Measurements from ENCODE around the gene FGFBP3.
A peak's percentile ranks its signal among the peaks of the same experiment; 100 is the strongest.
"Not testable (repeated sequence)": the region's sequence is repeated elsewhere in the genome, so short reads cannot be mapped to it uniquely, and the experiment has no call there.

The FGFBP3 gene

DNA sequence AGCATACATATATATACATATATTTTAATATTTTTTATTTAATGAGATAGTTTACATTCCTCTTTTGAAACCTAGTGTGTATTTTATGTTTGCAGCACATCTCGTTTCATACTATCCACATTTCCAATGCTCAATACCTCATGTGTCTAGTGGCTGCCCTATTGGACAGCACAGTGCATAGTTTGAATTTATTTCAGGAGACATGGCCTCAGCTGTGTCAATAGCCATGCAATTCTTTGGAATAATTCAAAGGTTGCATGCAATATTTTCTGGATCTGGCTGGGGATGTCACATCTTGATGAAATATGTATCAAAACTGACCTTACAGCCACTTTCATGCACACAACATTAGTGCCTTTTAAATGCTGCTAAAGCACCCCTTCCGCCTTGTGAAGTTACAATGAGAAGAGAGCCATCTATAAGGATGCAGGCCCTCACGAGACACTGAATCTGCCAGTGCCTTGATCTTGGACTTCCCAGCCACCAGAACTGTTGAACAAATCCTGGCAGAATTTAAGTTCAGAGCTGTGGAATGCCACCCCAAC lies 13.0 kb downstream of the FGFBP3 start:
- Histone ChIP-seq H3K4me3 (ENCODE audit: low read depth in 1 of 2, low read length in 2 of 2) (no peak overlapping the region), H3K9me3 (ENCODE audit: control insufficient read depth in 1 of 2, low read length in 2 of 2) (no peaks in the 10 kb centered on the region), H3K36me3 (ENCODE audit: control insufficient read depth in 1 of 2, insufficient read depth in 2 of 2, low read length in 2 of 2) (no peaks in the 10 kb centered on the region), H3K27me3 (ENCODE audit: low read depth, low read length) (no peaks in the 10 kb centered on the region), H3K4me1 (ENCODE audit: control insufficient read depth in 1 of 2, insufficient read depth in 2 of 2, low read length in 2 of 2) (no peaks in the 10 kb centered on the region), H3K27ac (ENCODE audit: low read length) (no peak overlapping the region)

DNA sequence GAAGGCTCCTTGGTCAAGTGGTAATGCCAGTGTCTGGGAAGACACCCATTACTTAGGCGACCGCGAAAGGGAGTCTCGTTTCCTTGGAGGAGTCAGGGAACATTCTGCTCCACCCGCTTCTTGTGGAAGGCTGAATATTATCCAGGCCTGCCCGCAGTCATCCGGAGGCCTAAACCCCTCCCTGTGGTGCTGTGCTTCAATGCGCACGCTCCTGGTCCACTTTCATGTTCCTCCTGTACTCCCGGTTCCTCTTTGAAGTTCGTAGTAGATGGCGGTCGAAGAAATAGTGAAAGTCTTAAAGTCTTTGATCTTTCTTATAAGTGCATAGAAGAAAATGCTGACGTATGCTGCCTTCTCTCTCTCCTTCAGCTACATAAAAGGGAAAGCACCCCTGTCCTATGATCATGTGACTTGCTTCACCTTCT lies 15.0 kb downstream of the FGFBP3 start:
- H3K27ac ChIP-seq (ENCODE audit: low read length); H3K4me1 ChIP-seq (ENCODE audit: control insufficient read depth in 1 of 2, insufficient read depth in 2 of 2, low read length in 2 of 2); H3K9me3 ChIP-seq (ENCODE audit: control insufficient read depth in 1 of 2, low read length in 2 of 2); H3K27me3 ChIP-seq (ENCODE audit: low read depth, low read length); H3K4me3 ChIP-seq (ENCODE audit: low read depth in 1 of 2, low read length in 2 of 2); H3K36me3 ChIP-seq (ENCODE audit: control insufficient read depth in 1 of 2, insufficient read depth in 2 of 2, low read length in 2 of 2): not testable (repeated sequence)

DNA sequence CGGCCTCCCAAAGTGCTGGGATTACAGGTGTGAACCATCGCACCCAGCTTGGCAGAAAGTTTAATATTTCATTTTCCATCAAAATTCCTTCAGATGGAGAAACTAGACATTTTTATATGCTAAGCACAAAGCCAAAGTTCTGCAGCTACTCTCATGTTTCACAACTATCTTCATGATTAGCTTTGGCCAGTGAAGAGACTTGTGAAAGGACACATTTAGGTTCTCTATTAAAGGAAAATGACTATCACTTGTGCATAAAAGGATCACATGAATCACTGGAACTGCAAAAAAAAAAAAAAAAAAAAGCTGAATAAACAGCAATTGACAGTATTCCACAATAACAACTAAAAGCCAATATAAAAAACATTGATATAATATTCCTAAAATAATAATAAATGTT lies 16.2 kb downstream of the FGFBP3 start:
- Histone ChIP-seq H3K9me3 (ENCODE audit: control insufficient read depth in 1 of 2, low read length in 2 of 2) (no peaks in the 10 kb centered on the region), H3K4me1 (ENCODE audit: control insufficient read depth in 1 of 2, insufficient read depth in 2 of 2, low read length in 2 of 2) (peaks cover under 1 to 1% of the 10 kb centered on the region in 2 donors), H3K4me3 (ENCODE audit: low read depth in 1 of 2, low read length in 2 of 2) (no peak overlapping the region), H3K27ac (ENCODE audit: low read length) (no peak overlapping the region), H3K27me3 (ENCODE audit: low read depth, low read length) (no peaks in the 10 kb centered on the region), H3K36me3 (ENCODE audit: control insufficient read depth in 1 of 2, insufficient read depth in 2 of 2, low read length in 2 of 2) (no peaks in the 10 kb centered on the region)

DNA sequence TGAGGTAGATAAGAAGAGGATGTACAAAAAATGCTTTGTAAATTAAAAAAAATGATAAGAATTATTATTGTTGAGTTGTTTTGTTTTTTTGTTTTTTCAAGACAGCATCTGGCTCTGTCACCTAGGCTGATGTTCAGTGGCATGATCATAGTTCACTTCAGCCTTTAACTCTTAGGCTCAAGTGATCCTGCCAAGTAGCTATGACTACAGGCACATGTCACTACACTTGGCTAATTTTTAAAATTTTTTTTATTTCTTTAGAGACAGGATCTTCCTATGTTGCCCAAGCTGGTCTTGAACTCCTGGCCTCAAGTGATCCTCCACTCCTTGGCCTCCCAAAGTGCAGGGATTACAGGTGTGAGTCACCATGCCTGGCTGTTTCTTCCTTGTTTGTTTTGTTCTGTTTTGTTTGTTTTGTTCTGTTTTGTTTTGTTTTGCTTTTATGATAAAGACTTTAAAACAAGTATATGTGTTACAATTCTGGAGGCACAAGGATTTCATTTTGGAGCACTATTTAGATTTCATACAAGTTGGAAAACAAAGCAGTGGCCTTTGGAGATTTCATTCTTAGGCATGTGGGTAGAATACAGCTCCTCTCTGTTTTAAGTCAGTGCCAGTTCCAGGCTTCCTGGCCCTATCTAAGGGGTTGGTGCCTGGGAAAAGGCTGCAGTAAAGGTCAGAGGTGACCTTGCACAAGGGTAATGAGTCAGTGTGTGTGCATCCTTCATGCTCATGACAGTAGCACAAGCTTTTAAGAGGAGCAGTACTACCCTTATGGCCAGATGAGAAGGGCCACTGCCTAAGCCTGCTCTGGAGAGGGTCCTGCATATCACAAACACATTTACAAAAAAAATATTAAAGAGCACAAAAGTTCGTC lies 17.9 kb downstream of the FGFBP3 start:
- Histone ChIP-seq H3K4me3 (ENCODE audit: low read depth in 1 of 2, low read length in 2 of 2) (no peak overlapping the region), H3K27ac (ENCODE audit: low read length) (no peak overlapping the region), H3K4me1 (ENCODE audit: control insufficient read depth in 1 of 2, insufficient read depth in 2 of 2, low read length in 2 of 2) (peaks cover 4 to 7% of the 10 kb centered on the region in 2 donors), H3K27me3 (ENCODE audit: low read depth, low read length) (no peaks in the 10 kb centered on the region), H3K9me3 (ENCODE audit: control insufficient read depth in 1 of 2, low read length in 2 of 2) (no peaks in the 10 kb centered on the region), H3K36me3 (ENCODE audit: control insufficient read depth in 1 of 2, insufficient read depth in 2 of 2, low read length in 2 of 2) (no peaks in the 10 kb centered on the region)

DNA sequence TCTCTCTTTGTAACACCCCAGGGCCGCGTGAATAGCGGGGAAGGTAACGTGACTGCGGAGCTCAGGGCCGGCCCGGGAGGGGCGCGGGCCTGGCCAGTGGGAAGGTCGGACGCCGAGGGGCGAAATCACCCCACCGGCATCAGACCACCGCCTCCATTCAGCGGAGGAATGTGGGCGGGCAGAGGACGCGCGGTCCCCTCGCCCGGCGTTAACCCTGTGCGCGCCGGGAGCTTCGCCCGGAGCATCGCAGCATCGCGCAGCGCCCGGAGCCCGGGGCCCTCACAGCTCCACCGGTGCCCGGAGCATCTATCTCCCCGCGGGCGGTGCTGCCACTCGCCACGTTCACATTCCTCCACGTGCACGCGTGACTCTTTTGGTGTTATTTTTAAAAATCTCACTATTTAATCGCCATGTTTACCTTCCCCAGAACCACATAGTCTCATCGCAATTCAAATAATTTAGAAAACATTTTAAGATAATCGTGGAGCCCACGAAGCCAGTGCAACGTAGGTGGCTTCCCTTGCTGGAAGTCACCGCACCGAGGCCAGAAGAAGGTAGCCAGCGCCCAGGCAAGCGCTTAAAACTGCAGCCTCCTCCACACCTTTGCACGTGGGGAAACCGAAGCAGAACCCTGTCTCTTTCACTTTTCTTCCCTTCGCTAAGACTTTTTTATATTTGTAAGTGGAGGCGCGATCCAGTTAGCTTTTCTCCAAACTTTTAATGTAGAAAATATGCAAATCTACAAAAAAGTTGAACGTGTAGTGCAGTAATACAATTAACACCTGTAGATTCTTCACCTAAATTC lies 21.8 kb downstream of the FGFBP3 start:
- Histone ChIP-seq H3K27me3 (ENCODE audit: low read depth, low read length) (no peaks in the 10 kb centered on the region), H3K4me3 (ENCODE audit: low read depth in 1 of 2, low read length in 2 of 2) (peak overlapping the region; percentile 76 to 77), H3K9me3 (ENCODE audit: control insufficient read depth in 1 of 2, low read length in 2 of 2) (no peaks in the 10 kb centered on the region), H3K36me3 (ENCODE audit: control insufficient read depth in 1 of 2, insufficient read depth in 2 of 2, low read length in 2 of 2) (no peaks in the 10 kb centered on the region), H3K27ac (ENCODE audit: low read length) (no peak overlapping the region), H3K4me1 (ENCODE audit: control insufficient read depth in 1 of 2, insufficient read depth in 2 of 2, low read length in 2 of 2) (peaks cover 4 to 14% of the 10 kb centered on the region in 2 donors)

DNA sequence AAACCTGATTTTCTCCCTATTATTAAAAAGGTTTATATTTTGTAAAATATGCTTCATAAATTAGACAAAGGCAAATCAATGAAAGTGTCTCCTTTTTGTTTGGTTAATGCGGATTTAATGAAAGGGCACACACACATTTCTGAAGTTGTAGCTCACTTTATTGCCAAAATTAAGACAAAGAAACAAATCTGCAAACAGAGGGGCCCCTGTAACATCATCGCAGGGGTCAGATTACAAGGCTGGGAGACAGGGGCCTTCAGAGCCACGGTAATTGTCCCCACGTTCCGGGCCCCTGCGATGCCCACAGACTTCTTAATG lies 22.4 kb downstream of the FGFBP3 start:
- H3K4me3 ChIP-seq (ENCODE audit: low read depth in 1 of 2, low read length in 2 of 2) = peak overlapping the region; percentile 76 to 77
- no peak overlapping the region for H3K27ac ChIP-seq (ENCODE audit: low read length)

DNA sequence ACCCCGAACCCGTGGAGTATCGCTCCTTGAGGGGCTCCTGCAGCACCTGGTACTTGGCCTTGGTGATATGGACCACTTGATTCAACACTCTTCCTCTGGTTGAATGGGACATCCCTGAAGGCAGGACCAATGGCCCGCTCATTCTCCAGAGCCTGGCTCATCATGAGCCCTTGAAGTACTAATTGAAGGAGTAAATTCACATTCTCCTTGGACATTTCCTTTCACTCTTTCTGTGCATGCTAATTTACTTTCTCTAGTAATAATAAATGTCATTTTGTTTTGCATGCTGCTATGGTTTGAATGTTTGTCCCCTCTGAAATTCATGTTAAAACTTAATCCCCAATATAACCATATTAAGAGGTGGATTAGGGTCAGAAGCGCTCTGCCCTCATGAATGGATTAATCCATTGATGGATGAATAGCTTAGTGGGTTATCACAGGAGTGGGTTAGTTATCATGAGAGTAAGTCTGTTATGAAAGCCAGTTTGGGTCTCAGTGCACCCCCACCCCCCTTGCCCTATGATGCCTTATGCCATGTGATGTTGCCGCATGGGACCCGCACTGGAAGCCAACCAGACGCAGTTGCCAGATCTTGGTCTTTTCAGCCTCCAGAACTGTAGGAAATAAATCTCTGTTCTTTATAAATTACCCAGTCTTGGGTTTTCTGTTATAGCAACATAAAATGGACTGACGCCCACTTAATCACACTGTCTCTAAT lies 23.8 kb downstream of the FGFBP3 start:
- Histone ChIP-seq H3K27ac (ENCODE audit: low read length) (no peak overlapping the region), H3K4me1 (ENCODE audit: control insufficient read depth in 1 of 2, insufficient read depth in 2 of 2, low read length in 2 of 2) (peaks cover 4 to 14% of the 10 kb centered on the region in 2 donors), H3K27me3 (ENCODE audit: low read depth, low read length) (no peaks in the 10 kb centered on the region), H3K9me3 (ENCODE audit: control insufficient read depth in 1 of 2, low read length in 2 of 2) (peaks cover 0 to 3% of the 10 kb centered on the region in 2 donors), H3K4me3 (ENCODE audit: low read depth in 1 of 2, low read length in 2 of 2) (no peak overlapping the region), H3K36me3 (ENCODE audit: control insufficient read depth in 1 of 2, insufficient read depth in 2 of 2, low read length in 2 of 2) (no peaks in the 10 kb centered on the region)

More for the DNA sequence above, 22.4 kb downstream of the FGFBP3 start:
- peaks cover 4 to 14% of the 10 kb centered on the region in 2 donors for H3K4me1 ChIP-seq (ENCODE audit: control insufficient read depth in 1 of 2, insufficient read depth in 2 of 2, low read length in 2 of 2)
- H3K9me3 ChIP-seq (ENCODE audit: control insufficient read depth in 1 of 2, low read length in 2 of 2) = no peaks in the 10 kb centered on the region
- H3K36me3 ChIP-seq (ENCODE audit: control insufficient read depth in 1 of 2, insufficient read depth in 2 of 2, low read length in 2 of 2) = no peaks in the 10 kb centered on the region
- H3K27me3 ChIP-seq (ENCODE audit: low read depth, low read length) = no peaks in the 10 kb centered on the region

DNA sequence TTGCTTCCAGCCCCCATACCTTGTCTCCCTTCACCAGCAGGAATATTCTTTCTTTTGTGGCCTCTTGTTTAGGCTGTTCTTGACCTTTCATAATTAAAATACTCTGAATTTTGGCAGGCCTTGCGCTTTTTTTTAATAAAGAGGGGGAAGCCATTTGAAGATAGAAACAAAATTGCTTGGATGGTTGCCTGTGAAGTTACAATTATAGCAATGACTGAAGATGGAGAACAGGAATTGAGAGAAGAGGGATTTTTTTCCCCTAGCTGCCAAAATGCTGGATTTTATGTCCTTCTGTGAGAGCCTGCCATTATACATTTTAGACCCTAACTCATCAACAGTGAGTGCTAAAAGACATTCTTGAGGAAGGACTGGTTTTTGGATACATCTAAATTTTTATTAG lies 24.8 kb downstream of the FGFBP3 start:
- H3K27me3 ChIP-seq (ENCODE audit: low read depth, low read length) = no peaks in the 10 kb centered on the region
- H3K4me1 ChIP-seq (ENCODE audit: control insufficient read depth in 1 of 2, insufficient read depth in 2 of 2, low read length in 2 of 2) = peaks cover 4 to 14% of the 10 kb centered on the region in 2 donors
- peaks cover 0 to 3% of the 10 kb centered on the region in 2 donors for H3K9me3 ChIP-seq (ENCODE audit: control insufficient read depth in 1 of 2, low read length in 2 of 2)
- H3K4me3 ChIP-seq (ENCODE audit: low read depth in 1 of 2, low read length in 2 of 2) = no peak overlapping the region
- no peak overlapping the region for H3K27ac ChIP-seq (ENCODE audit: low read length)
- no peaks in the 10 kb centered on the region for H3K36me3 ChIP-seq (ENCODE audit: control insufficient read depth in 1 of 2, insufficient read depth in 2 of 2, low read length in 2 of 2)

DNA sequence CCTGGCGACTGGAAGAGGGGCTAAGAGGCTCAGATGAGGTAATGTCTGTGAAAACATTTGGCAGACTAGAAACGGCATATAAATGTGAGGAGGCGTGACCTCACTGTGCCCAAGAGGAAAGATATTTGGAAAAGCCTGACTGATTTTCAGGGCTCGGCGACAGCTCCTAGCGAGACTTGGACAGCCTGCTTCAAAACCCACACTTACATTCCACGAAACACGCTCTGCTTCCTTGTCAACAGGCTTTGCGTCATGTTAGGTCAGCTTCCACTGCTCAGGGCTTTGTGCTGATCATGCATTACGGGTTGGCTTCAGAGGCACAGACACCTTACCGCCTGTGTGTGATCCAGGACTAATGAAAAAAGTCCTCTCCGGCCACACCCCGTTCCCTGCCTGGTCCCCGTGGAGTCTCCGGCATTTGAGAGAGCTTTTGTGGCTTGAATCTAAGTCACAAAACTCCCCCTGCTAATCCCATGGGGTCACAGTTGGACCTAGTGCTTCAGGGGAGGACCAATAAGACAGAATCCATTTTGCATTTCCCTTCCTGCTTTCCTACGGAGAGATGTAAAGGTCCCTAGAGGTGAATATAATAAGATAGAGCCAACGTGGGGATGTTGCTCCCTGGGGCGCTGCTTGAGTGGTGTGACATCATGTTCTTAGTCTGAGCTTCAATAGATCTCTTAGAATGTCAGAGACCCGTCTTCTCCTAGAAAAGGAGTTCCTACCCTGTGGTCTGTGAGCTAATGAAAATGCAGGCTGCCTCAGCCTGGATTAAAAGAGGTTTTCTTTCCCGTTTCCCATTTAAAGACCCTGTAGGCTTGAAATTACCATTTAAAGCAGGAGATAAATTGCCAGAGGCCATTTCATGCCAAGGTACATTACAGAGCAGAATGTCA lies 25.5 kb downstream of the FGFBP3 start:
- peaks cover 4 to 14% of the 10 kb centered on the region in 2 donors for H3K4me1 ChIP-seq (ENCODE audit: control insufficient read depth in 1 of 2, insufficient read depth in 2 of 2, low read length in 2 of 2)
- no peak overlapping the region for H3K4me3 ChIP-seq (ENCODE audit: low read depth in 1 of 2, low read length in 2 of 2)
- no peaks in the 10 kb centered on the region for H3K27me3 ChIP-seq (ENCODE audit: low read depth, low read length)
- no peak overlapping the region for H3K27ac ChIP-seq (ENCODE audit: low read length)
- H3K9me3 ChIP-seq (ENCODE audit: control insufficient read depth in 1 of 2, low read length in 2 of 2) = peaks cover 0 to 3% of the 10 kb centered on the region in 2 donors
- H3K36me3 ChIP-seq (ENCODE audit: control insufficient read depth in 1 of 2, insufficient read depth in 2 of 2, low read length in 2 of 2) = no peaks in the 10 kb centered on the region

DNA sequence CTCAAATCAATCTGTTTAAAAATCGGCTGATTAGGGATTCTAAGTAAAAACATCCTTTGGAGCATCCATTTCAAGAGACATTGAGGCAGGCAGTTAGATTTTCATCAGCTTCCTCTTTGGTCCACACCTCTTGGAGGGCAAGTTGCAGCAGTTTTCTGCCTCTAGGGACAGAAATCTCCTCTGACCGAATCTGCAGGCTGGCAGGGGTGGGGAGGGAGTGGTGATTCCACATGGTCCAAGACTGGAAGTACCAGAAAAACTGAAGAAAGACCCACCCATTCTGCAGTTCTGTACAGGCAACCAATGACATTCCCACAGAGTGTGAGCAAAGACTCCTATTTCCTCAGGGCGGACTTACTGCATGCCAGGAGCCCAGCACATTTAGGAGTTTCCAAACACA lies 29.0 kb downstream of the FGFBP3 start:
- H3K27me3 ChIP-seq (ENCODE audit: low read depth, low read length) = no peaks in the 10 kb centered on the region
- H3K27ac ChIP-seq (ENCODE audit: low read length) = no peak overlapping the region
- H3K36me3 ChIP-seq (ENCODE audit: control insufficient read depth in 1 of 2, insufficient read depth in 2 of 2, low read length in 2 of 2) = no peaks in the 10 kb centered on the region
- peaks cover 0 to 8% of the 10 kb centered on the region in 2 donors for H3K4me1 ChIP-seq (ENCODE audit: control insufficient read depth in 1 of 2, insufficient read depth in 2 of 2, low read length in 2 of 2)
- H3K9me3 ChIP-seq (ENCODE audit: control insufficient read depth in 1 of 2, low read length in 2 of 2) = peaks cover 0 to 3% of the 10 kb centered on the region in 2 donors
- H3K4me3 ChIP-seq (ENCODE audit: low read depth in 1 of 2, low read length in 2 of 2) = no peak overlapping the region

Measured in muscle layer of duodenum (tissue), 2 donors.